HG02884 (cell line): ENCODE measurements around the gene ASCL2.
"Not testable (repeated sequence)": the region's sequence is repeated elsewhere in the genome, so short reads cannot be mapped to it uniquely, and the experiment has no call there.

Experiments used
- ATAC-seq: cut with Tn5 transposase; IDR thresholded peaks from one replicate; pipeline ENCODE4 v1.9.1; 2021; ENCODE audit warnings: mild to moderate bottlenecking, moderate library complexity; ENCODE audit not compliant: unreplicated experiment

The ASCL2 gene

DNA sequence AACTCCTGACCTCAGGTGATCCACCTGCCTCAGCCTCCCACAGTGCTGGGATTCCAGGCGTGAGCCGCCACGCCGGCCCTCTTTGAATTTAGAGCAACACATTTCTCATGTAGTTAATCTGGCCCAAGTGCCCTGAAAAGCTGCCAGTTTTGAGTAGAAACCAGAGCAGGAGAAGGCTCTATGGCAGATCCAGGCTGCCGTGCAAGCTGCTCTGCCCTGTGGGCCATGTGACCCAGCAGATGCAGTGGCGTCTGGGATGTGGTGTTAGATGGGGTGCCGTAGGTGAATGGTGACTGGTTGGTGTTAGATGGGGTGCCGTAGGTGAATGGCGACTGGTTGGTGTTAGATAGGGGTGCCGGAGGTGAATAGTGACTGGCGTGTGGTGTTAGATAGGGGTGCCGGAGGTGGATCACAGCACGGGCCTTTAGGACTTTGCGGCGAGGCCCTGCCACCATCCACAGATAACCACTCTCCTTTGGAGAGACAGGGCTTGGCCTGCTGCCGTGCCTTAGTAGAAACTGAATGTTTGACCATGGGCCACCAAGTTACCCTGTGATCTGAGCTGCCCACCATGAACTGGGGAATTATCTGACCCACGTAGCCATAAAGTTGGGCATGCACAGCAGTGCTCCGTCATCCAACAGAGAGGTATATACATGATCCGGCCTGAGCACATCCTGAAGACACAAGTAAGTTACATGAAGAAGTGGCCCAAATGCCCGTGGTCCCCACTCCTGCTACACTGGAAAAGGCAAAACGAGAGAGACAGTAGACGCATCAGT is 32.7 kb downstream of the ASCL2 start:
- no peak for ATAC-seq

DNA sequence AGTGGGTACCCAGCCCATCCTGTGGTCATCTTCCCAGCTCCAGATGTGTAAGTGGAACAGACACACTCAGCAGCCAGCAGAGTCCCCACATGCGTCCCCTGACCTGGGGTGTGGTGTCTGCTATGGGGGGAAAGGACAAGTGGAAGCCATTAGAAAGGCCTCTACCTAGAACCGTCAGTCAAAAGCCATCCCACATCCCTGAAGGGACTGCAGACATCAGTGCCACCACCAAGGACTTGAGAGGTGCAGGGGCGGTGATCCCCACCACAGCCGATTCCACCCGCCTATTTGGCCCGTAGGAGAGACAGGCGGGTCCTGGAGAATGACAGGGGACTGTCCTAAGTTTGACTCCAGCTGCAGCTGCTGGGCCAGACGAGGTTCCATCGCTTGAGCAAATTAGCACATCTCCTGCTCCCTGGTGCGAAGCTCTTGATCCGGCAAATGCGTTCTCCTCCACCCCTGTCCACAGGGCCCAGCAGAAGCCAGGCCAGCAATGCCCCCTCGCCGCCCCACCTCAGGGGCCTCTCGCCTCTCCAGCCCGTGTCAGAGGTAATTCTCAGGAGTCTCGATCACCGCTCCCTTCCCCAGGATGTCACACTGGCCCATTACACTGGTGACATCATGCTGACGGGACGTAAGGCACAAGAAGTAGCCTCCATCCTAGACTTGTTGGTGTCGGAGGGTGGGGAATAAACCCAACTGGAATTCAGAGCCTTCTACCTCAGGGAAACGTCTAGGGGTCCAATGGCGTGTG is 33.8 kb downstream of the ASCL2 start:
- ATAC-seq = not testable (repeated sequence)

DNA sequence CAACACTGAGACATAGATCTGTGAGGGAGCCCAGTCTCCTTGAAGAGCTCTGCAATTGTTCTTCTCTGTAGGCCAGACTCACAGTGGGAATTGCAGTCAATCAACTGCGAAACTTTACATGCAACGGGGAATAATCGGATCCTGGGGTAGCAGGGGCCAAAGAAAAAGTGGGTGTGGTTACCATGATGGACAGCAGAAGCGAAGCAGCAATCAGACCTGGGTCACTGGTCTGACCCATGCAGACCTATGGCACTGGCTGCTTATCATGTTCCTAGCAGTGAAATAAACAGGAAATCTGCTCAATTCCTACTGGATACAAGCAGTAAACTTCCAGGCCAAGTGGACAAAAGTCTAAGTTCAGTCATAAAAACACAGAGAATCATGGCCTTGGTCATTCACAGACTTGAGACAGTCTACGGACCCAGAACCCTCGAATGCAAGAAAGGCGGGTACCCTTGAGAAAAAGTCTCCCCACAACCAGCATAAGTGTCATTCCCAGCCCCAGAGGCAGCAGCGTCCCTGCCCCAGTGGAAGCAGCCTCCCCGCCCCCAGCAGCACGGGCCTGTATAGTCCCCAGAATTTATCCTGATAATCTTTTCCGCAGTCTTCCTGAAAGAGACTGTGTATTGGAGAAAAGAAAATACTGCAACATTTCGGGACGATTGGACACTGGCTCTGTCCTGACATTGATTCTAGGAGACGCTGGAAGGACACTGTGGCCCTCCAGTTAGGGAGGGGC is 34.6 kb downstream of the ASCL2 start:
- no peak for ATAC-seq

DNA sequence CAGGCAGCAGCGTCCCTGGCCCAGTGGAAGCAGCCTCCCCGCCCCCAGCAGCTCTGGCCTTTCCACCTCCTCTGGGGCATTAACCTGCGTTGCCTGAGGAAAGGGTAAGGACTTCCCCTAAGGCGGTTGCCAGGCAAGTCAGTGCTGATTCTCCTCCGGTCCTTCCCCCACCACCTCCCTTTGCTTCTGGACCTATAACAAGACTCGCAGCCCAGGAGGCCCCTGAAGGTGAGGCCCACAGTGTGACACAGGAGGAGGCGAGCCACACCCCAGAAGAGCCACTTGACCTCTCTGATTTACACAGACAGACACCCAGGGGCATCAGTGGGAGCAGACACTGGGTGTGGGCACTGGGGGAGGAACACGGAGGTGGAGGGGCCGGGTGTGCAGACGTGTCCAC is 35.4 kb downstream of the ASCL2 start:
- ATAC-seq = no peak

DNA sequence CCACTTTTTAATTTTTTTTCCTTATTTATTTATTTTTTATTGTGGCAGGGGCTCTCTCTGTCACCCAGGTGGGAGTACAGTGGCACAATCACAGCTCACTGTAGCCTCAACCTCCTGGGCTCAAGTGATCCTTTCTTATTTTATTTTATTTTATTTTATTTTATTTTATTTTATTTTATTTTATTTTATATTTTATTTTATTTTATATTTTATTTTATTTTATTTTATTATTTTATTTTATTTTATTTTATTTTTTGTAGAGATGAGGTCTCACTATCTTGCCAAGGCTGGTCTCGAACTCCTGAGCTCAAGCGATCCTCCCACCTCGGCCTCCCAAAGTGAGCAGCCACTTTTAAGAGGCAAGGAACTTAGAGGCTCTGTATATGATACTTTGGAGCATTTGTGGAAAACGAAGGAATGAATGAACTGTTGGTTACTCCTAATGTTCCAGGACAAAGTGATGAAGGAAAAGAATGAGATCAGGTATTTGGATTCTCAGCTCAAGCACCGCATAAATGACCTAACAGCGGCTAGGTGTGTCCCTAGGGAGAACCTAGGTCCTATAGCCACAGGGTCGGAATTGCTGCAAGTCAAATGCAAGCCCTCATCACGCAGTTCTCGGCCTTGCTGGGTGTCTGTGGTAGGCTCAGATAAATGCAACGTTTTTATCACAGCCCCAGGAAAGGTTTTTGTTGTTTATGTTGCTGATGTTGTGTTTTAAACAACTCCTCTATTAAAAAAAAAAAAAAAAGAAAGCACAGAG is 36.5 kb downstream of the ASCL2 start:
- no peak for ATAC-seq

DNA sequence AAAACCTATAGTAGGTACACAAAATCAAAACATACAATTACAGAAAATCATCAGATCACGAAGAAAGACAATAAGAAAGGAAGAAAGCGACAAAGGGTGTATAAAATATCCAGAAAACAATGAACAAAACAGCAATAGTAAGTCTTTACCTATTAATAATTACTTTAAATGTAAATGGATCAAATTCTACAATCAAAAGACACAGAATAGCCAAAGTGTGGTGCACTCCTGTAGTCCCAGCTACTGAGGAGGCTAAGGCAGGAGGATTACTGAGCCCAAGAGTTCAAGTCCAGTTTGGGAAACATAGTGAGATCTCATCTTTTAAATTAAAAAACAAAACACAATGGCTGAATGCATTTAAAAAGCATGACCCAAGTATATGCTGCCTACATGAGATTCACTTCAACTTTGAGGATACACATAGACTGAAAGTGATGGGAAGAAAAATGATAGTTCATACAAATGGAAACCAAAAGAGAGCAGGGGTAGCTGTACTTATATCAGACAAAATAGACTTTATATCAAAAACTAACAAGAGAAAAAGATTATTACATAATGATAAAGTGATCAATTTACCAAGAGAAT is 40.6 kb downstream of the ASCL2 start:
- no peak for ATAC-seq

DNA sequence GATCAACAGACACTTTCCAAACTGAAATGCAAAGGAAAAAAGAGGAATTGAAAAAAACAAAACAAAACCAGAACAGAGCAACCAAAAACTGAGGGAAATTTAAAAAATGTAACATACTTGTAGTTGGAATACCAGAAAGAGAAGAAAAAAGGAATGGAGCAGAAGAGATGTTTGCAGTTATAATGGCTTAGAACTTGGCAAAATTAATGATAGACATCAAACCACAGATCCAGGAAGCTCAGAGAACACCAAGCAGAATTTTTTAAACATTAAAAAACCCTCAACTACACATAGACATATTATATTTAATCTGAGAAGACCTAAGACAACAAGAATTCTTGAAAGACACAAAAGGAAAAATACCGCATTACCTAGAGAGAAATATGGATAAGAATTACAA is 46.1 kb downstream of the ASCL2 start:
- ATAC-seq = no peak

DNA sequence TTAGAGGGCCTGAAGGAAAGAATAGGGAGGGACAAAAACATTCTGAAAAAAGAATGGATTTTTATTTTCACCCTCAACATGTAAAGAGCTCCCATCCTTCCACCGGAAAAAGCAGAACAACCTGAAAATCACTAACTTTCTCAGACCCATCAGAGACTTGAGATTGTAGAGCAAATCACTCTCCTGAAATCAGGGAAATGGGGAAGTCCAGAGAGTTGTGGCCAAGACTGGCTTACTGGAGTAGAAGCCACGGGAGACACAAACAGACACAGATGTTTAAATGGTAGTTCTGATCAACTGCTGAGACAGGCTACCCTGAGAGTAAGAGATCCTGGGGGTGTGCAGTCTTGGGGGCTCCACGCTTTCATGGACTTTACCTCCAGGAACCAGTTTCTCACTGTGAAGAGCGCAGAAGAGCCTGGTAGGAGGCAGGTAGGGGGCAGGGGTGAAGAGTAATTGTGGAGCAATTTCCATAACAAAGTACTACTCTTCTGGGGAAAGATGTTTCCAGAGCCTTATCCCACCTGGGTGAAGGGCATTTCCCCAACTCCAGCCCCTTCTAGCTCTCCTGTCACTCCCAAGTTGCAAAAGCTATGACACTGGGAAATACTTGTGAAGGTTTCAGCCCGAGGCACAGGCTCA is 47.1 kb downstream of the ASCL2 start:
- no peak for ATAC-seq

DNA sequence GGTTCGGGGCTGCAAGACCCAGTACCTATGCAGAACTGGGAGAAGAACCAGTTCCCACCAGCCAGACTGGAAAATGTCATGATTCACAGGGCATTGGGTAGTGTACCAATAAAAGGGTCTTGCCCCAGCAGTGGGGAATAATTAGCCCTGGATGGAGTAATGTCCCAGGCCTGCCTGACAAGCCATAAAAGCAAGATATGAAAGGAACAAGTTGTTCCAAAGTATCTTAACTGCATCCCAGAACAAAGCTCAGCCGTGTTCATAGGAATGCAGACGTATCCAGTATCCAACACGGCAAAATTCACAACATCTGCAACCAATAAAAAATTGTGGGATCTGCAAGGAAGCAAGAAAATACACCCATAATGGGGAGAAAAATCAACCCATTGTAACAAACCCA is 47.9 kb downstream of the ASCL2 start:
- ATAC-seq = no peak

DNA sequence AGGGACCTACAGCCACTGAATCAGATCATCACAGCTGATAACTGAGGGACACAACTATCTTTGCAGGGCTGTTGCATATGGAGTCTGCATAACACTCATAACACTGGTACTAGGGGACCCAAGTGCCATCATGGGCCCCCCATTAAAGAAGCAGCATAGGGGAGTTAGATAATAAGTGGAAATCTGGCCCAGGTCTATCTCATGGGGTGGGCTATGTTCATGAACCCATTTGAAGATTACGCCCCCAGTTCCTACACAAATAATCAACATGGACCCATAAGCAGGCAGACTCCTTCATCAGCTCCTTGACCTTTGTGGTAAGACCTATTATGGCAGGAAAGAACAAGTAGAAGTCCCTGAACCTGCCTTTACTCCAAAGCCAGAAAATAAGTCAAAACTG is 48.8 kb downstream of the ASCL2 start:
- no peak for ATAC-seq

DNA sequence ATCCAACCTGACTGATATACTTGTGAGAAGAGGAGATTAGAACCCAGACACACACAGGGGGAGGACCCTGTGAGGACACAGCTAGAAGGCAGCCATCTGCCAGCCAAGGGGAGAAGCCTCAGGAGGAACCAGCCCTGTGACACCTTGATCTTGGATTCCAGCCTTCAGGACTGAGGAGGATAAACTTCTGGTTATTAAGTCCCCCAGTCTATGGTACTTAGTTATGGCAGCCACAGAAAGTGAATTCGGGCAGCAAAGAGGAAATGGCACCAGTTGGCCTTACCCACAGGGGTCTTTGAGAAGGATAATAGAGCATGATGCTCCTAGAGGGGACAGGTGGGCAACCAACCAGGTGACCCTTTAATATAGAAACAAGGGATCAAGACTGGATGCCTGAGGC is 49.4 kb downstream of the ASCL2 start:
- ATAC-seq = no peak

DNA sequence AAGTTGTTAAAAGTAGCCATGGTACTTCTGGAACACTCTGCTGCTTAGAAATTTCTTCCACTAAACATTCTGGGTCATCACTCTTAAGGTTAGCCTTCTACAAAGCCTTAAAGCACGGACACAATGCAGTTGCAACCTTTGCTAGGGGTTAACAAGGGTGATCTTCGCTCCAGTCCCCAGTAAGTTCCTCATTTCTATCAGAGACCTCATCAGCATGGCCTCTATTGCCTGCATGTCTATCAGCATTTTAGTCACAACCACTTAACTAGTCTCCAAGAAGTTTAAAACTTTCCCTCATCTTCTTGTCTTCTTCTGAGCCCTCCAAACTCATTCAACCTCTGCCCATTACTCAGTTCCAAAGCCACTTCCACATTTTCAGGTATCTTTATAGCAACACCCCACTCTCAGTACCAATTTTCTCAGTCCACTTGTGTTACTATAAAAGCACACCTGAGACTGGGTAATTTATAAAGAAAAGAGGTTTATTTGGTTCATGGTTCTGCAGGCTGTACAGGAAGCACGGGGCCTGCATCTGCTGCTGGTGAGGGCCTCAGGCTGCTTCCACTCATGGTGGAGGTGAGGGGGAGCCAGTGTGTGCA is 50.1 kb downstream of the ASCL2 start:
- ATAC-seq = no peak

DNA sequence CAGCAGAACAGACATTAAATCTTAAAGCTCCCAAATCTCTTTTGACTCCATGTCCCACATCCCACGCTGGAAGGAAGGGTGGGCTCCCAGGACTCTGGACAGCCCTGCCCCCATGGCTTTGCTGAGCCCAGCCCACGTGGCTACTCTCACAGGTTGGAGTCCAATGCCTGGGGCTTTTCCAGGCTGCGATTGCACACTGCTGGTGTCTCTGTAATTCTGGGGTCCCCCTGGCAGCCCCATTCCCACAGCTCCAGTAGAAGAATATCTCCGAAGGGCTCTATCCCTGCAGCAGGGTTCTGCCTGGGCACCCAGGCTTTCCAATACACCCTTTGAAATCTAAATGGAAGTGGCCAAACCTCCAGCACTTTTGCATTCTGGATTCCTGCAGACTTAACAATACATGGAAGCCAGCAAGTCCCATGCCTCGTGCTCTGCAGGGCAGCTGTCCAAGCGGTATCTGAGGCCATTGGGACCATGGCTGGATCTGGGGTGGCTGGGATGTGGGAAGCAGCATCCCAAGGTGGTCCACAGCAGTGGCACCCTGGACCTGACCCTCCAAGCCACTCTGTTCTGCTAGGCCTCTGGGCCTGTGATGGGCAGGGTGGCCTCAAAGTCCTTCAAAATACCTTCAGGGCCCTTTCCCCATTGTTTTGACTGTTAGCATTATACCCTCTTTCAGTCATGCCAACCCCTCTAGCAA is 50.9 kb downstream of the ASCL2 start:
- ATAC-seq = no peak
